ENCODE data around the gene TSPAN13.

Gene TSPAN13

GRCh38 chr7:16753102-16753931, at the start of gene TSPAN13:
TSPAN13 (plus strand) TSS chr7:16753755; CDS start chr7:16753968, 213 bp downstream.
- DNase-seq (ENCODE audit: low spot score in 2 of 2) (peak; percentile 63 to 68), ATAC-seq (ENCODE audit: low read depth) (peak; percentile 86)
- H3K27ac Mint-ChIP-seq: peak within 1 kb of the TSS; percentile 79
- H3K27me3 Mint-ChIP-seq: no peaks in the 10 kb centered on the region
- H3K36me3 Mint-ChIP-seq: no peaks in the 10 kb centered on the region
- no peaks in the 10 kb centered on the region for H3K9me3 Mint-ChIP-seq
- peak within 1 kb of the TSS; percentile 88 for H3K4me3 Mint-ChIP-seq
- peaks cover 29% of the 10 kb centered on the region for H3K4me1 Mint-ChIP-seq

GRCh38 chr7:16708511-16708910, 45.0 kb upstream of the TSPAN13 start:
- no peaks in the 10 kb centered on the region for H3K27me3 Mint-ChIP-seq
- peaks cover 2% of the 10 kb centered on the region for H3K9me3 Mint-ChIP-seq
- no peak overlapping the region for H3K4me3 Mint-ChIP-seq
- no peak overlapping the region for H3K27ac Mint-ChIP-seq
- no peak for DNase-seq (ENCODE audit: low spot score in 2 of 2)
- peaks cover 15% of the 10 kb centered on the region for H3K36me3 Mint-ChIP-seq
- peaks cover 2% of the 10 kb centered on the region for H3K4me1 Mint-ChIP-seq
- no peak for ATAC-seq (ENCODE audit: low read depth)

GRCh38 chr7:16708980-16709379, 44.6 kb upstream of the TSPAN13 start:
- Mint-ChIP-seq H3K36me3 (peaks cover 11% of the 10 kb centered on the region), H3K27me3 (no peaks in the 10 kb centered on the region), H3K9me3 (peaks cover 2% of the 10 kb centered on the region), H3K27ac (no peak overlapping the region), H3K4me3 (no peak overlapping the region), H3K4me1 (peaks cover 2% of the 10 kb centered on the region)
- no peak for ATAC-seq (ENCODE audit: low read depth)
- no peak for DNase-seq (ENCODE audit: low spot score in 2 of 2)

GRCh38 chr7:16710651-16711050, 42.9 kb upstream of the TSPAN13 start:
- Mint-ChIP-seq H3K4me3 (no peak overlapping the region), H3K27me3 (no peaks in the 10 kb centered on the region), H3K27ac (no peak overlapping the region), H3K9me3 (peaks cover 2% of the 10 kb centered on the region), H3K4me1 (peaks cover 2% of the 10 kb centered on the region), H3K36me3 (peaks cover 9% of the 10 kb centered on the region)
- no peak for DNase-seq (ENCODE audit: low spot score in 2 of 2)
- ATAC-seq (ENCODE audit: low read depth): no peak

GRCh38 chr7:16711730-16712129, 41.8 kb upstream of the TSPAN13 start:
- Mint-ChIP-seq H3K36me3 (peaks cover 5% of the 10 kb centered on the region), H3K27me3 (no peaks in the 10 kb centered on the region), H3K27ac (peak overlapping the region; percentile 24), H3K4me1 (peaks cover 2% of the 10 kb centered on the region), H3K4me3 (no peak overlapping the region), H3K9me3 (peaks cover 2% of the 10 kb centered on the region)
- ATAC-seq (ENCODE audit: low read depth) (no peak), DNase-seq (ENCODE audit: low spot score in 2 of 2) (no peak)

GRCh38 chr7:16712916-16713315, 40.6 kb upstream of the TSPAN13 start:
- H3K9me3 Mint-ChIP-seq: peaks cover 2% of the 10 kb centered on the region
- ATAC-seq (ENCODE audit: low read depth): no peak
- no peak overlapping the region for H3K27ac Mint-ChIP-seq
- DNase-seq (ENCODE audit: low spot score in 2 of 2): no peak
- H3K27me3 Mint-ChIP-seq: no peaks in the 10 kb centered on the region
- peaks cover 5% of the 10 kb centered on the region for H3K36me3 Mint-ChIP-seq
- H3K4me1 Mint-ChIP-seq: peaks cover 2% of the 10 kb centered on the region
- H3K4me3 Mint-ChIP-seq: no peak overlapping the region

GRCh38 chr7:16715928-16716327, 37.6 kb upstream of the TSPAN13 start:
- Mint-ChIP-seq H3K9me3 (no peaks in the 10 kb centered on the region), H3K27me3 (no peaks in the 10 kb centered on the region), H3K4me3 (no peak overlapping the region), H3K4me1 (peaks cover 2% of the 10 kb centered on the region), H3K36me3 (peaks cover 2% of the 10 kb centered on the region), H3K27ac (no peak overlapping the region)
- ATAC-seq (ENCODE audit: low read depth) (no peak), DNase-seq (ENCODE audit: low spot score in 2 of 2) (no peak)

GRCh38 chr7:16718111-16718656, 35.4 kb upstream of the TSPAN13 start:
- Mint-ChIP-seq H3K9me3 (no peaks in the 10 kb centered on the region), H3K27ac (no peak overlapping the region), H3K36me3 (peaks cover 2% of the 10 kb centered on the region), H3K4me3 (no peak overlapping the region), H3K4me1 (no peaks in the 10 kb centered on the region), H3K27me3 (no peaks in the 10 kb centered on the region)
- ATAC-seq (ENCODE audit: low read depth): no peak
- DNase-seq (ENCODE audit: low spot score in 2 of 2): no peak

GRCh38 chr7:16719699-16720098, 33.9 kb upstream of the TSPAN13 start:
- Mint-ChIP-seq H3K27me3 (no peaks in the 10 kb centered on the region), H3K27ac (no peak overlapping the region), H3K4me3 (no peak overlapping the region), H3K36me3 (peaks cover 2% of the 10 kb centered on the region), H3K9me3 (no peaks in the 10 kb centered on the region), H3K4me1 (no peaks in the 10 kb centered on the region)
- ATAC-seq (ENCODE audit: low read depth) (no peak), DNase-seq (ENCODE audit: low spot score in 2 of 2) (no peak)

- DNase-seq (ENCODE audit: low spot score in 2 of 2): no peak
- no peaks in the 10 kb centered on the region for H3K4me1 Mint-ChIP-seq
- no peak for ATAC-seq (ENCODE audit: low read depth)
- no peaks in the 10 kb centered on the region for H3K9me3 Mint-ChIP-seq
- no peaks in the 10 kb centered on the region for H3K27me3 Mint-ChIP-seq
- H3K36me3 Mint-ChIP-seq: no peaks in the 10 kb centered on the region
- H3K4me3 Mint-ChIP-seq: no peak overlapping the region
- H3K27ac Mint-ChIP-seq: no peak overlapping the region
Measured at GRCh38 chr7:16721541-16721940, 32.0 kb upstream of the TSPAN13 start.

- DNase-seq (ENCODE audit: low spot score in 2 of 2): no peak
Measured at GRCh38 chr7:16724344-16724743, 29.2 kb upstream of the TSPAN13 start.

GRCh38 chr7:16726189-16726588, 27.4 kb upstream of the TSPAN13 start:
- Mint-ChIP-seq H3K4me3 (no peak overlapping the region), H3K27ac (no peak overlapping the region), H3K36me3 (no peaks in the 10 kb centered on the region), H3K9me3 (no peaks in the 10 kb centered on the region), H3K27me3 (no peaks in the 10 kb centered on the region), H3K4me1 (no peaks in the 10 kb centered on the region)
- DNase-seq (ENCODE audit: low spot score in 2 of 2): no peak
- no peak for ATAC-seq (ENCODE audit: low read depth)

More at GRCh38 chr7:16724344-16724743, 29.2 kb upstream of the TSPAN13 start:
- Mint-ChIP-seq H3K4me3 (no peak overlapping the region), H3K4me1 (no peaks in the 10 kb centered on the region), H3K27me3 (no peaks in the 10 kb centered on the region), H3K27ac (no peak overlapping the region), H3K36me3 (no peaks in the 10 kb centered on the region), H3K9me3 (no peaks in the 10 kb centered on the region)
- no peak for ATAC-seq (ENCODE audit: low read depth)

GRCh38 chr7:16727736-16728135, 25.8 kb upstream of the TSPAN13 start:
- Mint-ChIP-seq H3K27ac (no peak overlapping the region), H3K9me3 (no peaks in the 10 kb centered on the region), H3K27me3 (no peaks in the 10 kb centered on the region), H3K4me1 (peaks cover 2% of the 10 kb centered on the region), H3K36me3 (peaks cover 2% of the 10 kb centered on the region), H3K4me3 (no peak overlapping the region)
- ATAC-seq (ENCODE audit: low read depth): no peak
- no peak for DNase-seq (ENCODE audit: low spot score in 2 of 2)

GRCh38 chr7:16728811-16729210, 24.7 kb upstream of the TSPAN13 start:
- H3K27me3 Mint-ChIP-seq: no peaks in the 10 kb centered on the region

GRCh38 chr7:16729541-16729940, 24.0 kb upstream of the TSPAN13 start:
- no peaks in the 10 kb centered on the region for H3K27me3 Mint-ChIP-seq
- peaks cover 2% of the 10 kb centered on the region for H3K36me3 Mint-ChIP-seq
- peaks cover 2% of the 10 kb centered on the region for H3K4me1 Mint-ChIP-seq
- DNase-seq (ENCODE audit: low spot score in 2 of 2): no peak
- H3K9me3 Mint-ChIP-seq: no peaks in the 10 kb centered on the region
- H3K4me3 Mint-ChIP-seq: no peak overlapping the region
- ATAC-seq (ENCODE audit: low read depth): no peak
- no peak overlapping the region for H3K27ac Mint-ChIP-seq

More at GRCh38 chr7:16728811-16729210, 24.7 kb upstream of the TSPAN13 start:
- Mint-ChIP-seq H3K9me3 (no peaks in the 10 kb centered on the region), H3K36me3 (peaks cover 2% of the 10 kb centered on the region), H3K4me1 (peaks cover 2% of the 10 kb centered on the region), H3K4me3 (no peak overlapping the region), H3K27ac (no peak overlapping the region)
- DNase-seq (ENCODE audit: low spot score in 2 of 2) (no peak), ATAC-seq (ENCODE audit: low read depth) (no peak)
